Measurements from ENCODE around the gene KLK1.

GRCh38 chr19:50830266-50831025 is 6.9 kb upstream of the KLK1 start:
- TF ChIP-seq, protein P1, sequence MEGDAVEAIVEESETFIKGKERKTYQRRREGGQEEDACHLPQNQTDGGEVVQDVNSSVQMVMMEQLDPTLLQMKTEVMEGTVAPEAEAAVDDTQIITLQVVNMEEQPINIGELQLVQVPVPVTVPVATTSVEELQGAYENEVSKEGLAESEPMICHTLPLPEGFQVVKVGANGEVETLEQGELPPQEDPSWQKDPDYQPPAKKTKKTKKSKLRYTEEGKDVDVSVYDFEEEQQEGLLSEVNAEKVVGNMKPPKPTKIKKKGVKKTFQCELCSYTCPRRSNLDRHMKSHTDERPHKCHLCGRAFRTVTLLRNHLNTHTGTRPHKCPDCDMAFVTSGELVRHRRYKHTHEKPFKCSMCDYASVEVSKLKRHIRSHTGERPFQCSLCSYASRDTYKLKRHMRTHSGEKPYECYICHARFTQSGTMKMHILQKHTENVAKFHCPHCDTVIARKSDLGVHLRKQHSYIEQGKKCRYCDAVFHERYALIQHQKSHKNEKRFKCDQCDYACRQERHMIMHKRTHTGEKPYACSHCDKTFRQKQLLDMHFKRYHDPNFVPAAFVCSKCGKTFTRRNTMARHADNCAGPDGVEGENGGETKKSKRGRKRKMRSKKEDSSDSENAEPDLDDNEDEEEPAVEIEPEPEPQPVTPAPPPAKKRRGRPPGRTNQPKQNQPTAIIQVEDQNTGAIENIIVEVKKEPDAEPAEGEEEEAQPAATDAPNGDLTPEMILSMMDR (IDR thresholded peaks at IDR 0.05), result no peak
- no peak for TF ChIP-seq POLR2AphosphoS5 (IDR thresholded peaks at IDR 0.05; ENCODE audit: insufficient read depth in 1 of 2, low read depth in 1 of 2)
